IMR-90 (cell line): Measurements from ENCODE around the gene SNX15. TPM values are rescaled to one million over a fixed set of nuclear protein-coding genes. Genes with fewer than 3 reads are reported as not detected.

ENCODE experiments used
- ATAC-seq: fragments of 200-7000 bp; cut with Tn5 transposase; 2 replicates; pipeline ENCODE4 v1.9.1; 2020; ENCODE audit warnings: low read depth, mild to moderate bottlenecking, moderate library complexity
- BruUV-seq: library from RNA; stranded (reverse); fragments of 400-500 nt; replicated peaks from 2 replicates; lab custom pipeline; 2021; lab: Mats Ljungman, UMichigan
- CTCF ChIA-PET: fragments of 300-600 bp; formaldehyde crosslinking; extraction: SDS; loops from one replicate; lab custom pipeline; 2021; ENCODE audit warnings: antibody characterized with exemption; lab: Yijun Ruan, JAX
- POLR2A ChIA-PET: fragments of 300-600 bp; sonication (Branson Sonifier 250); formaldehyde crosslinking; loops from one replicate; lab custom pipeline; 2022; ENCODE audit warnings: antibody characterized with exemption; ENCODE audit not compliant: unreplicated experiment; lab: Charles Lee
- DNase-seq: peaks from one replicate; pipeline ENCODE4 v3.0.0; 2013
- H2AFZ ChIP-seq: replicated peaks from 2 replicates; pipeline ENCODE3; 2013; ENCODE audit warnings: low read length, mild to moderate bottlenecking; ENCODE audit not compliant: poor library complexity
- H2AK5ac ChIP-seq: 2 replicates; pipeline ENCODE4 v1.6.1; 2013; ENCODE audit warnings: low read depth, low read length, inconsistent platforms
- H2AK9ac ChIP-seq: replicated peaks from 2 replicates; pipeline ENCODE3; 2013; ENCODE audit warnings: mild to moderate bottlenecking, low read depth, low read length, moderate library complexity; ENCODE audit not compliant: poor library complexity
- H2BK120ac ChIP-seq: 2 replicates; pipeline ENCODE4 v1.6.1; 2013; ENCODE audit warnings: low read depth, low read length, inconsistent platforms
- H2BK15ac ChIP-seq: 3 replicates; pipeline ENCODE4 v1.6.1; 2013; ENCODE audit warnings: low read depth, low read length, inconsistent platforms
- H2BK20ac ChIP-seq: 2 replicates; pipeline ENCODE4 v1.6.1; 2013; ENCODE audit warnings: low read depth, mild to moderate bottlenecking, inconsistent platforms, low read length, moderate library complexity
- H2BK5ac ChIP-seq: 2 replicates; pipeline ENCODE4 v1.6.1; 2013; ENCODE audit warnings: mild to moderate bottlenecking, low read depth, low read length, inconsistent platforms; ENCODE audit not compliant: poor library complexity, severe bottlenecking
- H3K14ac ChIP-seq: replicated peaks from 2 replicates; pipeline ENCODE4 v1.6.1; 2013; ENCODE audit warnings: low read depth, low read length, inconsistent platforms
- H3K18ac ChIP-seq: 2 replicates; pipeline ENCODE4 v1.6.1; 2013; ENCODE audit warnings: low read depth, low read length, control low read depth
- H3K23ac ChIP-seq: 2 replicates; pipeline ENCODE4 v1.6.1; 2013; ENCODE audit warnings: low read depth, low read length, inconsistent platforms
- H3K27ac ChIP-seq: 2 replicates; pipeline ENCODE4 v1.5.1; 2013; ENCODE audit warnings: mild to moderate bottlenecking, control low read depth, low read length; ENCODE audit not compliant: insufficient read depth
- H3K27me3 ChIP-seq: 2 replicates; pipeline ENCODE4 v1.6.1; 2013; ENCODE audit warnings: low read length; ENCODE audit not compliant: control insufficient read depth, insufficient read depth
- H3K36me3 ChIP-seq: 2 replicates; pipeline ENCODE4 v1.6.1; 2013; ENCODE audit warnings: low read length, mixed read lengths; ENCODE audit not compliant: control insufficient read depth, insufficient read depth
- H3K4ac ChIP-seq: 2 replicates; pipeline ENCODE4 v1.6.1; 2013; ENCODE audit warnings: low read depth, low read length, inconsistent platforms
- H3K4me1 ChIP-seq: 2 replicates; pipeline ENCODE4 v1.6.1; 2013; ENCODE audit warnings: low read length, mixed read lengths; ENCODE audit not compliant: control insufficient read depth, insufficient read depth
- H3K4me2 ChIP-seq: 2 replicates; pipeline ENCODE4 v1.6.1; 2013; ENCODE audit warnings: low read depth, mild to moderate bottlenecking, control low read depth, low read length, moderate library complexity
- H3K4me3 ChIP-seq: 2 replicates; pipeline ENCODE4 v1.5.1; 2013; ENCODE audit warnings: low read depth, mild to moderate bottlenecking, control low read depth, low read length, moderate library complexity; ENCODE audit not compliant: insufficient read depth
- H3K56ac ChIP-seq: 2 replicates; pipeline ENCODE4 v1.6.1; 2013; ENCODE audit warnings: low read length, inconsistent platforms; ENCODE audit not compliant: insufficient read depth; ENCODE audit errors: extremely low read depth
- H3K79me1 ChIP-seq, 2 experiments: 2 replicates each; pipeline ENCODE4 v1.6.1; 2013; ENCODE audit warnings: low read length in 2 of 2, inconsistent platforms in 1 of 2, low read depth in 1 of 2
- H3K9ac ChIP-seq: 2 replicates; pipeline ENCODE4 v1.6.1; 2013; ENCODE audit warnings: low read depth, low read length, control low read depth
- H3K9me1 ChIP-seq: 2 replicates; pipeline ENCODE4 v1.6.1; 2013; ENCODE audit warnings: low read length, inconsistent platforms; ENCODE audit not compliant: insufficient read depth
- H3K9me3 ChIP-seq: 2 replicates; pipeline ENCODE4 v1.6.1; 2013; ENCODE audit warnings: low read length; ENCODE audit not compliant: control insufficient read depth, insufficient read depth
- H4K20me1 ChIP-seq: 2 replicates; pipeline ENCODE4 v1.6.1; 2013; ENCODE audit warnings: low read length, inconsistent platforms; ENCODE audit not compliant: insufficient read depth
- H4K5ac ChIP-seq: 2 replicates; pipeline ENCODE4 v1.6.1; 2013; ENCODE audit warnings: mild to moderate bottlenecking, low read depth, low read length, control low read depth
- H4K8ac ChIP-seq, 2 experiments: 2 replicates each; pipeline ENCODE4 v1.6.1; 2013; ENCODE audit warnings: low read depth in 2 of 2, low read length in 2 of 2, control low read depth in 1 of 2, inconsistent platforms in 1 of 2
- H4K91ac ChIP-seq: 2 replicates; pipeline ENCODE4 v1.6.1; 2013; ENCODE audit warnings: low read depth, low read length, inconsistent platforms; ENCODE audit not compliant: insufficient read depth
- BHLHE40 ChIP-seq: fragments of 150-350 bp; IDR thresholded peaks from 2 replicates; pipeline ENCODE4 v1.6.1; 2016; ENCODE audit warnings: mild to moderate bottlenecking, low read depth, low read length
- CEBPB ChIP-seq: IDR thresholded peaks from 2 replicates; pipeline ENCODE4 v1.6.1; 2012; ENCODE audit warnings: low read depth, low read length, improper control_type of control experiment
- CHD1 ChIP-seq: IDR thresholded peaks from 2 replicates; pipeline ENCODE4 v1.6.1; 2012; ENCODE audit warnings: low read depth, low read length, improper control_type of control experiment
- FOS ChIP-seq: fragments of 150-350 bp; IDR thresholded peaks from 2 replicates; pipeline ENCODE4 v1.6.1; 2016; ENCODE audit warnings: low read depth, low read length
- MAFK ChIP-seq: IDR thresholded peaks from 2 replicates; pipeline ENCODE4 v1.6.1; 2012; ENCODE audit warnings: low read depth, low read length, improper control_type of control experiment
- MAZ ChIP-seq: IDR thresholded peaks from 2 replicates; pipeline ENCODE4 v1.6.1; 2012; ENCODE audit warnings: low read depth, mild to moderate bottlenecking, low read length, improper control_type of control experiment, moderate library complexity, borderline replicate concordance
- MXI1 ChIP-seq: IDR thresholded peaks from 2 replicates; pipeline ENCODE4 v1.6.1; 2012; ENCODE audit warnings: low read depth, mild to moderate bottlenecking, low read length, moderate library complexity, borderline replicate concordance
- NFE2L2 ChIP-seq: fragments of 150-350 bp; IDR thresholded peaks from 2 replicates; pipeline ENCODE4 v1.6.1; 2016; ENCODE audit warnings: low read depth, mild to moderate bottlenecking, low read length
- POLR2A ChIP-seq: IDR thresholded peaks from 2 replicates; pipeline ENCODE4 v1.6.1; 2012; ENCODE audit warnings: mild to moderate bottlenecking, low read depth, low read length
- RCOR1 ChIP-seq: IDR thresholded peaks from 2 replicates; pipeline ENCODE4 v1.6.1; 2012; ENCODE audit warnings: mild to moderate bottlenecking, low read length, improper control_type of control experiment; ENCODE audit not compliant: insufficient replicate concordance
- RFX5 ChIP-seq: IDR thresholded peaks from 2 replicates; pipeline ENCODE4 v1.8.0; 2012; ENCODE audit warnings: low read depth, mild to moderate bottlenecking, low read length, moderate library complexity
- SMC3 ChIP-seq: fragments of 150-350 bp; IDR thresholded peaks from 2 replicates; pipeline ENCODE4 v1.6.1; 2016; ENCODE audit warnings: low read depth, mild to moderate bottlenecking, antibody characterized with exemption, low read length, moderate library complexity
- WGBS, 2 experiments: methylation state at CpG; one replicate each; pipeline versions ENCODE4 v1.1.5 to v1.1.7; 2013; ENCODE audit warnings: missing lambda C conversion rate in 2 of 2; ENCODE audit not compliant: insufficient read length in 1 of 2; ENCODE audit errors: extremely low coverage in 2 of 2; 5-methylcytosine and 5-hydroxymethylcytosine counted together
- dilution Hi-C: fragments of 300-500 bp; cut with HindIII; formaldehyde crosslinking; loops from one replicate; pipeline ENCODE4 v1.14.3; 2018; ENCODE audit warnings: low sequenced_read_pairs; ENCODE audit not compliant: unreplicated experiment
- in situ Hi-C: fragments of 300-500 bp; cut with MboI; formaldehyde crosslinking; loops from 3 replicates; pipeline ENCODE4 v1.14.3; 2019; ENCODE audit warnings: low sequenced_read_pairs, inconsistent platforms, mixed read lengths
- intact Hi-C: fragments of 100-400 bp; cut with micrococcal nuclease; formaldehyde crosslinking; loops from 2 replicates; pipeline ENCODE4 v1.10.0; 2022
- polyA plus RNA-seq, 3 experiments: library from polyadenylated mRNA; depleted of rRNA; stranded (reverse); fragments of >200 nt; gene quantifications; 2 replicates each; pipeline ENCODE4 v1.2.3, GENCODE V29; 2012; ENCODE audit warnings: low replicate concordance in 1 of 3
- total RNA-seq: library from RNA; depleted of rRNA; stranded (reverse); fragments of >200 nt; gene quantifications from 2 replicates; pipeline ENCODE4 v1.2.3, GENCODE V29; 2012
- TF ChIP-seq, protein P1 (sequence below): fragments of 150-350 bp; IDR thresholded peaks from 2 replicates; pipeline ENCODE4 v1.6.1; 2016; ENCODE audit warnings: low read depth, mild to moderate bottlenecking, low read length, moderate library complexity, borderline replicate concordance
- TF ChIP-seq, protein P2 (sequence below): fragments of 150-350 bp; IDR thresholded peaks from 2 replicates; pipeline ENCODE4 v1.6.1; 2017; ENCODE audit warnings: mild to moderate bottlenecking, antibody characterized with exemption, low read length, low read depth

The SNX15 gene
- total and polyA plus RNA-seq, 2 of the 4 experiments (the other 2 are of a cell fraction), result 9.0 to 16.3 TPM

DNA sequence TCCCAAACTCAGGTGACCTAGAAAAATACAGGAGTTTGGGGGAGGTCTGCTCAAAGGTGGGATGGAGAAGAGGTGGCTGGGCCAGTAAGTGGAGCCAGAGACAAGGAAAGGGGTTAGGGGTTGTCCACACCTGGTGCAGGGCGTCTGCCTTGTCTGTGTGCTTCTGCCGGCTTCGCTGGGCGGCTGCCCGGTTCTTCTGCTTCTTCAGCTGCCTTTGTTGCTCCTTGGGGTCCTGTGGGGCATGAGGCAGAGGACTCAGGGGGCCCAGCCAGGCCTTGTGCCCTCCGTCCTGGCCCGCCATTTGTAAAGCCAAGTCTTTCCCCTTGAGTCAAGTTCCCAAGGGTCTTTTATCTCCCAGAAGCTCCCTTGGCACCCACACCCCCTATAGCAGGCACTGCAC, 32.9 kb upstream of the SNX15 start:
- H3K9me1 ChIP-seq, result peaks cover 7% of the 10 kb centered on the region; the same call in 1 of the 2 replicates
- no peak overlapping the region for H3K23ac ChIP-seq
- H4K5ac ChIP-seq, result no peak overlapping the region
- H3K56ac ChIP-seq, result no peak overlapping the region
- DNase-seq (no peak), ATAC-seq (no peak)
- 0 out of 2 replicates have a peak, but pooled peaks cover 4% of the 10 kb centered on the region for H3K4me1 ChIP-seq
- CTCF ChIA-PET, result no interaction called here
- no peak overlapping the region for H3K9ac ChIP-seq
- no peak overlapping the region for H2BK20ac ChIP-seq
- no peaks in the 10 kb centered on the region for H3K79me1 ChIP-seq
- no peaks in the 10 kb centered on the region for H4K20me1 ChIP-seq
- no peaks in the 10 kb centered on the region for H3K9me3 ChIP-seq
- in situ Hi-C loops, result no loop called here
- H4K91ac ChIP-seq, result no peak overlapping the region
- POLR2A ChIA-PET, result no interaction called here
- intact Hi-C loops, result no loop called here
- no peak overlapping the region for H2BK5ac ChIP-seq
- 87% methylated on average over 3 of the region's 7 CpGs; no CpG with 5 or more reads in 1 of the 2 experiments for WGBS, 2 experiments
- no peaks in the 10 kb centered on the region for H3K36me3 ChIP-seq
- H2AK5ac ChIP-seq, result no peak overlapping the region
- H3K4me3 ChIP-seq, result no peak overlapping the region
- H3K4ac ChIP-seq, result no peak overlapping the region
- no peak overlapping the region for H2AFZ ChIP-seq
- TF ChIP-seq FOS (no peak), SMC3 (no peak), MXI1 (no peak), BHLHE40 (no peak), POLR2A (no peak), MAZ (no peak), RFX5 (no peak), CHD1 (no peak), RCOR1 (no peak), CEBPB (no peak), NFE2L2 (no peak), MAFK (no peak)
- TF ChIP-seq, protein P1, sequence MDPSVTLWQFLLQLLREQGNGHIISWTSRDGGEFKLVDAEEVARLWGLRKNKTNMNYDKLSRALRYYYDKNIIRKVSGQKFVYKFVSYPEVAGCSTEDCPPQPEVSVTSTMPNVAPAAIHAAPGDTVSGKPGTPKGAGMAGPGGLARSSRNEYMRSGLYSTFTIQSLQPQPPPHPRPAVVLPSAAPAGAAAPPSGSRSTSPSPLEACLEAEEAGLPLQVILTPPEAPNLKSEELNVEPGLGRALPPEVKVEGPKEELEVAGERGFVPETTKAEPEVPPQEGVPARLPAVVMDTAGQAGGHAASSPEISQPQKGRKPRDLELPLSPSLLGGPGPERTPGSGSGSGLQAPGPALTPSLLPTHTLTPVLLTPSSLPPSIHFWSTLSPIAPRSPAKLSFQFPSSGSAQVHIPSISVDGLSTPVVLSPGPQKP, result no peak
- TF ChIP-seq, protein P2, sequence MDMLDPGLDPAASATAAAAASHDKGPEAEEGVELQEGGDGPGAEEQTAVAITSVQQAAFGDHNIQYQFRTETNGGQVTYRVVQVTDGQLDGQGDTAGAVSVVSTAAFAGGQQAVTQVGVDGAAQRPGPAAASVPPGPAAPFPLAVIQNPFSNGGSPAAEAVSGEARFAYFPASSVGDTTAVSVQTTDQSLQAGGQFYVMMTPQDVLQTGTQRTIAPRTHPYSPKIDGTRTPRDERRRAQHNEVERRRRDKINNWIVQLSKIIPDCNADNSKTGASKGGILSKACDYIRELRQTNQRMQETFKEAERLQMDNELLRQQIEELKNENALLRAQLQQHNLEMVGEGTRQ, result no peak
- no peak overlapping the region for H2BK15ac ChIP-seq
- BruUV-seq, result no TSS peak
- H4K8ac ChIP-seq, result no peak overlapping the region
- H3K18ac ChIP-seq, result no peak overlapping the region
- no peak overlapping the region for H3K27ac ChIP-seq
- no peaks in the 10 kb centered on the region for H3K27me3 ChIP-seq
- no peak overlapping the region for H3K4me2 ChIP-seq
- no peak overlapping the region for H3K14ac ChIP-seq
- H2BK120ac ChIP-seq, result no peak overlapping the region
- dilution Hi-C loops, result no loop called here
- H2AK9ac ChIP-seq, result no peak overlapping the region
